GM10266 (cell line): ENCODE measurements around the gene RNF212.

Experiments
- DNase-seq: peaks from one replicate; pipeline ENCODE4 v3.0.0; 2012; ENCODE audit errors: extremely low spot score
- CTCF ChIP-seq: IDR thresholded peaks from 2 replicates; pipeline ENCODE4 v1.5.1; 2012; ENCODE audit warnings: mild to moderate bottlenecking, low read depth; ENCODE audit not compliant: control insufficient read depth, insufficient read depth; ENCODE audit errors: missing control alignments

RNF212 gene

GRCh38 chr4:1041936-1042330 lies 71.4 kb downstream of the RNF212 start:
- no peak for TF ChIP-seq CTCF
- no peak for DNase-seq

- DNase-seq = no peak
- no peak for TF ChIP-seq CTCF
Observed at GRCh38 chr4:1041147-1041935, 72.0 kb downstream of the RNF212 start.

GRCh38 chr4:1040344-1041146 lies 72.8 kb downstream of the RNF212 start:
- no peak for DNase-seq
- TF ChIP-seq CTCF = no peak

GRCh38 chr4:1039493-1040343 lies 73.6 kb downstream of the RNF212 start:
- no peak for DNase-seq
- no peak for TF ChIP-seq CTCF

GRCh38 chr4:1038948-1039492 lies 74.3 kb downstream of the RNF212 start:
- TF ChIP-seq CTCF = no peak
- DNase-seq = no peak

- no peak for TF ChIP-seq CTCF
- no peak for DNase-seq
Observed at GRCh38 chr4:1036976-1037810, 76.2 kb downstream of the RNF212 start.
